ENCODE results near the gene TSPAN2.

DNA sequence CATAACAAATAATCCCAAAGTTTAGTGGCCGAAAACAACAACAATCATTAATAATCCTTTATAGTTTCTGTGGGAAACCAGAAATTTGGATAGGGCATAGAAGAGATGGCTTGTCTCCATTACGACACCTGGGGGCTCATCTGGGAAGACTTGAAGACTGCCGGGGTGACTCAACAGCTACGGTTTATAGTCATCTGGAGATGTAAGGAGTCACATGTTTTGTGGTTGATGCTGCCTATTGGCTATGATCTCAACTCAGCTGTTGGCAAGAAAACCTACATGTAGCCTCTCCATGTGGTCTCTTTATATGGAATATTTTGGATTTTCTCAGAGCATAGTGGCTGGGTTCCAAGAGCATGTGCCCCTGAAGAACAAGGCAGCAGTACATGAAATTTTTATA is 29.3 kb upstream of the TSPAN2 start:
- TF ChIP-seq, protein P1, sequence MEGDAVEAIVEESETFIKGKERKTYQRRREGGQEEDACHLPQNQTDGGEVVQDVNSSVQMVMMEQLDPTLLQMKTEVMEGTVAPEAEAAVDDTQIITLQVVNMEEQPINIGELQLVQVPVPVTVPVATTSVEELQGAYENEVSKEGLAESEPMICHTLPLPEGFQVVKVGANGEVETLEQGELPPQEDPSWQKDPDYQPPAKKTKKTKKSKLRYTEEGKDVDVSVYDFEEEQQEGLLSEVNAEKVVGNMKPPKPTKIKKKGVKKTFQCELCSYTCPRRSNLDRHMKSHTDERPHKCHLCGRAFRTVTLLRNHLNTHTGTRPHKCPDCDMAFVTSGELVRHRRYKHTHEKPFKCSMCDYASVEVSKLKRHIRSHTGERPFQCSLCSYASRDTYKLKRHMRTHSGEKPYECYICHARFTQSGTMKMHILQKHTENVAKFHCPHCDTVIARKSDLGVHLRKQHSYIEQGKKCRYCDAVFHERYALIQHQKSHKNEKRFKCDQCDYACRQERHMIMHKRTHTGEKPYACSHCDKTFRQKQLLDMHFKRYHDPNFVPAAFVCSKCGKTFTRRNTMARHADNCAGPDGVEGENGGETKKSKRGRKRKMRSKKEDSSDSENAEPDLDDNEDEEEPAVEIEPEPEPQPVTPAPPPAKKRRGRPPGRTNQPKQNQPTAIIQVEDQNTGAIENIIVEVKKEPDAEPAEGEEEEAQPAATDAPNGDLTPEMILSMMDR (IDR thresholded peaks at IDR 0.05; ENCODE audit: low read depth, low read length), result no peak
- no peak for TF ChIP-seq EZH2phosphoT487 (IDR thresholded peaks at IDR 0.05; ENCODE audit: low read depth)

Data from OCI-LY3 (cell line).